Hepatocyte (in vitro differentiated cells): ENCODE data around the gene ABCA9. TPM values are rescaled to one million over a fixed set of nuclear protein-coding genes. Genes with fewer than 3 reads are reported as not detected.

Experiments
- DNase-seq: peaks from one replicate; pipeline ENCODE4 v3.0.0-alpha.2; 2016; ENCODE audit warnings: low spot score
- H2AFZ ChIP-seq: fragments of 200-600 bp; sonication (generic); 2 replicates; pipeline ENCODE4 v1.6.0; 2016; ENCODE audit warnings: antibody characterized with exemption, mild to moderate bottlenecking
- H3K27ac ChIP-seq: fragments of 200-600 bp; sonication (generic); 2 replicates; pipeline ENCODE4 v1.5.1; 2016; ENCODE audit warnings: mild to moderate bottlenecking
- H3K27me3 ChIP-seq: fragments of 200-600 bp; sonication (generic); 2 replicates; pipeline ENCODE4 v1.6.1; 2016
- H3K36me3 ChIP-seq: fragments of 200-600 bp; sonication (generic); replicated peaks from 2 replicates; pipeline ENCODE4 v1.5.1; 2016; ENCODE audit warnings: low read depth; ENCODE audit not compliant: insufficient read depth
- H3K4me1 ChIP-seq: fragments of 200-600 bp; sonication (generic); 2 replicates; pipeline ENCODE4 v1.5.1; 2016; ENCODE audit warnings: mild to moderate bottlenecking, moderate library complexity; ENCODE audit not compliant: insufficient read depth
- H3K4me2 ChIP-seq: fragments of 200-600 bp; sonication (generic); 2 replicates; pipeline ENCODE4 v1.6.0; 2016
- H3K4me3 ChIP-seq: fragments of 200-600 bp; sonication (generic); 2 replicates; pipeline ENCODE4 v1.5.1; 2016; ENCODE audit warnings: mild to moderate bottlenecking
- H3K79me2 ChIP-seq: fragments of 200-600 bp; sonication (generic); 2 replicates; pipeline ENCODE4 v1.6.0; 2017; ENCODE audit warnings: mild to moderate bottlenecking
- H3K9me2 ChIP-seq: fragments of 200-600 bp; sonication (generic); replicated peaks from 2 replicates; pipeline ENCODE4 v1.6.0; 2017; ENCODE audit warnings: mild to moderate bottlenecking; ENCODE audit not compliant: insufficient read depth
- H3K9me3 ChIP-seq: fragments of 200-600 bp; sonication (generic); 2 replicates; pipeline ENCODE4 v1.5.1; 2016; ENCODE audit warnings: low read depth, mild to moderate bottlenecking
- H4K20me1 ChIP-seq: fragments of 200-600 bp; sonication (generic); 2 replicates; pipeline ENCODE4 v1.6.0; 2016; ENCODE audit warnings: mild to moderate bottlenecking; ENCODE audit not compliant: insufficient read depth, poor library complexity, severe bottlenecking
- CTCF ChIP-seq: fragments of 200-600 bp; sonication (generic); IDR thresholded peaks from 2 replicates; pipeline ENCODE4 v1.5.1; 2016; ENCODE audit warnings: antibody characterized with exemption, mild to moderate bottlenecking; ENCODE audit not compliant: poor library complexity
- EZH2 ChIP-seq: fragments of 200-600 bp; sonication (generic); IDR thresholded peaks from 2 replicates; pipeline ENCODE4 v1.6.1; 2016; ENCODE audit warnings: antibody characterized with exemption, mild to moderate bottlenecking, borderline replicate concordance
- EZH2phosphoT487 ChIP-seq: fragments of 200-600 bp; sonication (generic); IDR thresholded peaks from one replicate; pipeline ENCODE4 v1.6.1; 2018; ENCODE audit warnings: antibody characterized with exemption, mild to moderate bottlenecking, low read depth, moderate library complexity; ENCODE audit not compliant: unreplicated experiment, severe bottlenecking
- WGBS: methylation state at CpG from one replicate; pipeline ENCODE4 v1.1.6; 2016; ENCODE audit warnings: low lambda C conversion rate; ENCODE audit errors: missing lambda C conversion rate; 5-methylcytosine and 5-hydroxymethylcytosine counted together
- polyA plus RNA-seq: library from polyadenylated mRNA; unstranded; fragments of >200 nt; fragmentation: Nextera tagmentation; extraction: Ambion mirVana; gene quantifications from 2 replicates; pipeline ENCODE4 v1.2.1, GENCODE V29; 2016
- total RNA-seq: library from RNA; depleted of rRNA; stranded (reverse); fragments of >200 nt; gene quantifications from 2 replicates; pipeline ENCODE4 v1.2.3, GENCODE V29; 2014

ABCA9 gene
- total and polyA plus RNA-seq, 2 experiments from 2014 or later: 0.34 to 0.60 TPM

GRCh38 chr17:68957944-68958343, 102.8 kb downstream of the ABCA9 start:
- Histone ChIP-seq H3K27ac (no peak overlapping the region), H3K4me1 (peaks cover 11% of the 10 kb centered on the region), H3K27me3 (no peaks in the 10 kb centered on the region), H2AFZ (no peak overlapping the region), H3K9me3 (no peaks in the 10 kb centered on the region), H3K36me3 (no peaks in the 10 kb centered on the region), H3K4me3 (no peak overlapping the region), H4K20me1 (no peaks in the 10 kb centered on the region), H3K79me2 (no peaks in the 10 kb centered on the region), H3K4me2 (no peak overlapping the region), H3K9me2 (no peaks in the 10 kb centered on the region)
- DNase-seq: no peak
- WGBS: 94% methylated on average over 1 of the region's 1 CpG
- no peak for TF ChIP-seq CTCF
- TF ChIP-seq EZH2phosphoT487: no peak
- TF ChIP-seq EZH2: no peak

GRCh38 chr17:68955181-68955841, 105.4 kb downstream of the ABCA9 start, which contains the start of gene ABCA8:
Gene ABCA8 (minus strand): TSS chr17:68955392. CDS start chr17:68942034, 13,358 bp downstream.
- Histone ChIP-seq H3K4me2 (peak within 1 kb of the TSS; percentile 22), H3K4me3 (no peak within 1 kb of the TSS), H3K27ac (peak within 1 kb of the TSS; percentile 11), H3K4me1 (peaks cover 11% of the 10 kb centered on the region), H3K9me3 (no peaks in the 10 kb centered on the region), H3K36me3 (no peaks in the 10 kb centered on the region), H4K20me1 (no peaks in the 10 kb centered on the region), H2AFZ (peak within 1 kb of the TSS; percentile 13), H3K79me2 (no peaks in the 10 kb centered on the region), H3K9me2 (no peaks in the 10 kb centered on the region), H3K27me3 (no peaks in the 10 kb centered on the region)
- WGBS: 37% methylated on average over 4 of the region's 4 CpGs
- DNase-seq: no peak
- TF ChIP-seq EZH2 (no peak), CTCF (no peak), EZH2phosphoT487 (no peak)

GRCh38 chr17:68954146-68954896, 106.4 kb downstream of the ABCA9 start:
- Histone ChIP-seq H3K4me3 (no peak overlapping the region), H3K9me2 (no peaks in the 10 kb centered on the region), H3K4me2 (peak overlapping the region; percentile 22), H2AFZ (no peak overlapping the region), H4K20me1 (no peaks in the 10 kb centered on the region), H3K79me2 (no peaks in the 10 kb centered on the region), H3K36me3 (no peaks in the 10 kb centered on the region), H3K4me1 (peaks cover 11% of the 10 kb centered on the region), H3K27ac (peak overlapping the region; percentile 0), H3K27me3 (no peaks in the 10 kb centered on the region), H3K9me3 (no peaks in the 10 kb centered on the region)
- WGBS: 49% methylated on average over 4 of the region's 4 CpGs
- DNase-seq: no peak
- TF ChIP-seq CTCF (no peak), EZH2 (no peak), EZH2phosphoT487 (no peak)
